SK-N-SH (cell line): ENCODE measurements around the gene SARS2. TPM values are rescaled to one million over a fixed set of nuclear protein-coding genes. Genes with fewer than 3 reads are reported as not detected.

Experiments used
- CTCF ChIA-PET: fragments of 300-600, 350-600 bp; formaldehyde crosslinking; extraction: SDS; loops from one replicate; lab custom pipeline; 2021; lab: Yijun Ruan, JAX
- POLR2A ChIA-PET: fragments of 350-600 bp; sonication (Branson Sonifier 250); formaldehyde crosslinking; extraction: SDS; loops from one replicate; lab custom pipeline; 2020; ENCODE audit warnings: antibody characterized with exemption, inconsistent platforms; lab: Yijun Ruan, JAX
- DNase-seq: peaks from one replicate; pipeline ENCODE4 v3.0.0; 2012
- H2AFZ ChIP-seq: fragments of 200-600 bp; sonication (generic); 2 replicates; pipeline ENCODE4 v1.8.1; 2016; ENCODE audit warnings: antibody characterized with exemption, mild to moderate bottlenecking, low read depth
- H3F3A ChIP-seq: fragments of 200-600 bp; sonication (generic); replicated peaks from 2 replicates; pipeline ENCODE3; 2016; ENCODE audit warnings: antibody characterized with exemption, mild to moderate bottlenecking; ENCODE audit not compliant: insufficient read depth
- H3K27ac ChIP-seq, 2 experiments: fragments of 200-500 bp in 1 of 2; fragments of 200-600 bp in 1 of 2; sonication (Bioruptor generic) in 1 of 2; sonication (generic), shearing (Covaris generic) in 1 of 2; 2 replicates each; pipeline versions ENCODE4 v1.5.1 to v1.6.1; 2014 to 2016; ENCODE audit warnings: low read depth in 2 of 2, inconsistent platforms in 1 of 2, low read length in 1 of 2, mild to moderate bottlenecking in 1 of 2, mixed read lengths in 1 of 2
- H3K27me3 ChIP-seq: fragments of 200-600 bp; sonication (generic), shearing (Covaris generic); 2 replicates; pipeline ENCODE4 v1.6.1; 2016; ENCODE audit warnings: mixed run types; ENCODE audit not compliant: insufficient read depth
- H3K36me3 ChIP-seq, 2 experiments: fragments of 200-500 bp in 1 of 2; fragments of 200-600 bp in 1 of 2; sonication (Bioruptor generic) in 1 of 2; sonication (generic) in 1 of 2; replicated peaks in 1 of 2; 2 replicates each; pipeline versions ENCODE3 to v1.5.1; 2014 to 2016; ENCODE audit warnings: low read length in 1 of 2, mild to moderate bottlenecking in 1 of 2; ENCODE audit not compliant: insufficient read depth in 2 of 2, control insufficient read depth in 1 of 2
- H3K4me1 ChIP-seq, 2 experiments: fragments of 200-500 bp in 1 of 2; fragments of 200-600 bp in 1 of 2; sonication (Bioruptor generic) in 1 of 2; sonication (generic), shearing (Covaris generic) in 1 of 2; 2 replicates each; pipeline versions ENCODE4 v1.5.1 to v1.6.1; 2014 to 2016; ENCODE audit warnings: low read depth in 1 of 2, low read length in 1 of 2, mixed run types in 1 of 2; ENCODE audit not compliant: insufficient read depth in 2 of 2, control insufficient read depth in 1 of 2
- H3K4me2 ChIP-seq: fragments of 200-600 bp; sonication (generic), shearing (Covaris generic); 2 replicates; pipeline ENCODE4 v1.6.1; 2017; ENCODE audit warnings: mixed run types
- H3K4me3 ChIP-seq, 2 experiments: fragments of 200-500 bp in 1 of 2; fragments of 200-600 bp in 1 of 2; sonication (Bioruptor generic) in 1 of 2; sonication (generic), shearing (Covaris generic) in 1 of 2; 2 replicates each; pipeline versions ENCODE4 v1.5.1 to v1.8.1; 2014 to 2016; ENCODE audit warnings: low read depth in 2 of 2, inconsistent platforms in 1 of 2, low read length in 1 of 2, mild to moderate bottlenecking in 1 of 2, mixed read lengths in 1 of 2, moderate library complexity in 1 of 2
- H3K79me2 ChIP-seq: fragments of 200-600 bp; sonication (generic); 2 replicates; pipeline ENCODE4 v1.8.1; 2017; ENCODE audit warnings: mild to moderate bottlenecking; ENCODE audit not compliant: insufficient read depth
- H3K9ac ChIP-seq: fragments of 200-600 bp; sonication (generic); 2 replicates; pipeline ENCODE4 v1.6.1; 2017; ENCODE audit warnings: mixed run types
- H3K9me2 ChIP-seq: fragments of 200-600 bp; sonication (generic); 2 replicates; pipeline ENCODE4 v1.6.1; 2017; ENCODE audit warnings: mixed run types
- H3K9me3 ChIP-seq: fragments of 200-600 bp; sonication (generic); 2 replicates; pipeline ENCODE4 v1.6.1; 2017; ENCODE audit warnings: mixed run types, mild to moderate bottlenecking, moderate library complexity
- H4K20me1 ChIP-seq: fragments of 200-600 bp; sonication (generic); 2 replicates; pipeline ENCODE4 v1.6.1; 2017; ENCODE audit warnings: mild to moderate bottlenecking, mixed run types; ENCODE audit not compliant: insufficient read depth
- CHD2 ChIP-seq: fragments of 150-350 bp; IDR thresholded peaks from 2 replicates; pipeline ENCODE4 v1.6.1; 2018; ENCODE audit warnings: low read length; ENCODE audit not compliant: partially characterized antibody
- EP300 ChIP-seq, 2 experiments: IDR thresholded peaks; 2 replicates each; pipeline versions ENCODE4 v1.4.0 to v1.6.1; 2012; ENCODE audit warnings: borderline replicate concordance in 1 of 2, low read depth in 1 of 2, low read length in 1 of 2
- FOXJ3 ChIP-seq: sonication (generic); formaldehyde crosslinking; IDR thresholded peaks from 2 replicates; pipeline ENCODE4 v1.5.1; 2020; ENCODE audit warnings: mild to moderate bottlenecking, missing genetic modification reagents
- GABPA ChIP-seq: IDR thresholded peaks from 2 replicates; pipeline ENCODE4 v1.4.0; 2012; ENCODE audit warnings: low read depth, mild to moderate bottlenecking
- GATA2 ChIP-seq: sonication (generic); formaldehyde crosslinking; IDR thresholded peaks from 2 replicates; pipeline ENCODE4 v1.5.0; 2020; ENCODE audit warnings: mild to moderate bottlenecking, missing genetic modification reagents
- MEF2A ChIP-seq: IDR thresholded peaks from 2 replicates; pipeline ENCODE4 v1.4.0; 2012; ENCODE audit warnings: low read depth, borderline replicate concordance
- MXI1 ChIP-seq: IDR thresholded peaks from 2 replicates; pipeline ENCODE4 v1.6.1; 2012; ENCODE audit warnings: mild to moderate bottlenecking, low read depth, low read length, improper control_type of control experiment
- NRF1 ChIP-seq: IDR thresholded peaks from 2 replicates; pipeline ENCODE4 v1.6.1; 2012; ENCODE audit warnings: low read depth, mild to moderate bottlenecking, low read length
- POLR2AphosphoS5 ChIP-seq: IDR thresholded peaks from 2 replicates; pipeline ENCODE4 v1.6.1; 2012; ENCODE audit warnings: low read depth, low read length
- RCOR1 ChIP-seq: fragments of 150-350 bp; IDR thresholded peaks from 2 replicates; pipeline ENCODE4 v1.6.1; 2017; ENCODE audit warnings: antibody characterized with exemption, low read length
- RXRA ChIP-seq: IDR thresholded peaks from 2 replicates; pipeline ENCODE4 v1.4.0; 2012; ENCODE audit warnings: low read depth, mild to moderate bottlenecking, borderline replicate concordance
- SIN3A ChIP-seq: IDR thresholded peaks from 2 replicates; pipeline ENCODE4 v1.6.1; 2012; ENCODE audit warnings: low read depth, mild to moderate bottlenecking, low read length, moderate library complexity, borderline replicate concordance
- TAF1 ChIP-seq: IDR thresholded peaks from 2 replicates; pipeline ENCODE4 v1.6.1; 2012; ENCODE audit warnings: low read depth, mild to moderate bottlenecking, low read length, moderate library complexity, borderline replicate concordance
- TCF12 ChIP-seq: IDR thresholded peaks from 2 replicates; pipeline ENCODE4 v1.4.0; 2012
- TEAD4 ChIP-seq: IDR thresholded peaks from 2 replicates; pipeline ENCODE4 v1.4.0; 2012; ENCODE audit warnings: mild to moderate bottlenecking, borderline replicate concordance; ENCODE audit not compliant: insufficient read depth
- WGBS: methylation state at CpG from one replicate; pipeline ENCODE4 v1.1.6; 2017; ENCODE audit warnings: low lambda C conversion rate; 5-methylcytosine and 5-hydroxymethylcytosine counted together
- polyA plus RNA-seq, 3 experiments: library from polyadenylated mRNA; depleted of rRNA; stranded (reverse); fragments of >200 nt; gene quantifications; 2 replicates each; pipeline ENCODE4 v1.2.3, GENCODE V29; 2012
- TF ChIP-seq, protein P1 (sequence below): fragments of 200-600 bp; sonication (generic); IDR thresholded peaks from 2 replicates; pipeline ENCODE4 v1.6.1; 2017; ENCODE audit warnings: antibody characterized with exemption, mild to moderate bottlenecking, moderate library complexity
- TF ChIP-seq, protein P2 (sequence below): IDR thresholded peaks from 2 replicates; pipeline ENCODE4; 2012
- TF ChIP-seq, protein P3 (sequence below): IDR thresholded peaks from 2 replicates; pipeline ENCODE4 v1.4.0; 2012; ENCODE audit warnings: low read depth, borderline replicate concordance
- TF ChIP-seq, protein P4 (sequence below): fragments of 150-350 bp; IDR thresholded peaks from 2 replicates; pipeline ENCODE4 v1.6.1; 2017; ENCODE audit warnings: antibody characterized with exemption, low read length, low read depth, borderline replicate concordance
- TF ChIP-seq, protein P5 (sequence below): fragments of 150-350 bp; IDR thresholded peaks from 2 replicates; pipeline ENCODE4 v1.6.1; 2016; ENCODE audit warnings: mild to moderate bottlenecking, low read depth, low read length
- TF ChIP-seq, protein P6 (sequence below): IDR thresholded peaks from 2 replicates; pipeline ENCODE4 v1.4.0; 2012; ENCODE audit warnings: low read depth, borderline replicate concordance
- TF ChIP-seq, protein P7 (sequence below): IDR thresholded peaks from 2 replicates; pipeline ENCODE4 v1.4.0; 2012; ENCODE audit warnings: low read depth

Gene SARS2
- polyA plus RNA-seq, 1 of the 3 experiments (the other 2 are of a cell fraction), result 36.5 TPM

DNA sequence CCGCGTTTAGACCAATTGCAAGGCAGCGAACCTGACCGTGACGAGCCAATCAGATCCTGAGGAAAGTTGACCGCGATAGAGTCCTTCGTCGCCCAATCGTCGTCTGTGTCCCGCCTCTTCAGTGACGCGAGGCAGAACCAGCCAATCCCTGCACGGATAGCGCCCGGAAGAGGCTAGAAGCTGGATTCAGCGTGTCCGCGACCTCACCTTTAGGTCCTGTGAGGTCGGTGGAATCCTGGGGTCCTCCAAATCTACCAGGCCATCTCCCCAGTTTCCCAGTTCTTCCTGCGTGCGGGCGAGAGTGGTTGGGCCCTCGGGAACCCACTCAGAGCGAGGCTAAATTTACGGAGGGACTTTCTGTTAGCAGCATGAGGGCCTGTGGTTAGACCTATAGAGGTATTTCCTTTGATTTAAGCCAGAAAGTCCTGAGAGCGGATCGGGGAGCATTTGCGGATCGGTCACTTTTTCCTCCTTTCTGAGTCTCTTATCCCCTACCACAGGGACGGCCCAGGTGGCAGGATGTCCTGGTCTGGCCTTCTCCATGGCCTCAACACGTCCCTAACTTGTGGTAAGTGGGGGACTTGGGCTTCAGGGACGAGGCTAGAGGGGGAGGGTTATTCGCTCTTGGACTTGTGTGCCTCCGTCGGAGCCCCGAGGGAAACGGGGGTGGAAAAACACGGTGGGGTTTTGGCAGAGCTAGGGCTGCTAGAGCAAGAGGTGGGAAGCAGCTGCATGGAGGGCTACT, 385 bp upstream of the SARS2 start, which contains the start of gene MRPS12:
MRPS12 (plus strand) TSS at position 169 of the 745 bp plus-strand sequence; CDS start at position 520, 351 bp downstream.
- Histone ChIP-seq H3K36me3 (peaks cover 6 to 33% of the 10 kb centered on the region in 2 experiments), H4K20me1 (no peaks in the 10 kb centered on the region), H3K27me3 (no peaks in the 10 kb centered on the region), H3K79me2 (peaks cover 53% of the 10 kb centered on the region), H2AFZ (peak within 1 kb of the TSS; percentile 76), H3K4me2 (peak within 1 kb of the TSS; percentile 93), H3K27ac (peak within 1 kb of the TSS; percentile 87 to 92), H3K4me1 (peaks cover 0 to 11% of the 10 kb centered on the region in 2 experiments; a peak in 1 of 4 replicates), H3K9ac (peak within 1 kb of the TSS; percentile 85), H3K4me3 (peak within 1 kb of the TSS; percentile 80 to 81), H3F3A (peaks cover 8% of the 10 kb centered on the region), H3K9me2 (no peaks in the 10 kb centered on the region), H3K9me3 (no peaks in the 10 kb centered on the region)
- CTCF ChIA-PET, result interaction anchor here (0.6 to 3.0 kb wide), 44 partner anchors 10 to 544 kb away, joined by 3 to 24 read pairs (median 4); partner anchors contain the start of genes CCER2, ECH1, FAM98C and FBXO17
- DNase-seq, result peak; percentile 97
- WGBS, result 1% methylated on average over 30 of the region's 40 CpGs
- POLR2A ChIA-PET, result interaction anchor here (0.7 to 1.7 kb wide), 10 partner anchors 9 to 387 kb away, joined by 3 to 8 read pairs (median 4); partner anchors contain the start of gene ACTN4
- peak; percentile 64; the same call in 1 of the 2 replicates for TF ChIP-seq SIN3A
- no peak for TF ChIP-seq GATA2 (CRISPR knock-in tag)
- TF ChIP-seq CHD2, result peak; percentile 81
- no peak for TF ChIP-seq EP300 (IDR thresholded peaks at IDR 0.05; ENCODE audit: borderline replicate concordance in 1 of 2, low read depth in 1 of 2, low read length in 1 of 2)
- no peak for TF ChIP-seq TEAD4
- TF ChIP-seq POLR2AphosphoS5, result peak; percentile 80
- TF ChIP-seq, protein P1, sequence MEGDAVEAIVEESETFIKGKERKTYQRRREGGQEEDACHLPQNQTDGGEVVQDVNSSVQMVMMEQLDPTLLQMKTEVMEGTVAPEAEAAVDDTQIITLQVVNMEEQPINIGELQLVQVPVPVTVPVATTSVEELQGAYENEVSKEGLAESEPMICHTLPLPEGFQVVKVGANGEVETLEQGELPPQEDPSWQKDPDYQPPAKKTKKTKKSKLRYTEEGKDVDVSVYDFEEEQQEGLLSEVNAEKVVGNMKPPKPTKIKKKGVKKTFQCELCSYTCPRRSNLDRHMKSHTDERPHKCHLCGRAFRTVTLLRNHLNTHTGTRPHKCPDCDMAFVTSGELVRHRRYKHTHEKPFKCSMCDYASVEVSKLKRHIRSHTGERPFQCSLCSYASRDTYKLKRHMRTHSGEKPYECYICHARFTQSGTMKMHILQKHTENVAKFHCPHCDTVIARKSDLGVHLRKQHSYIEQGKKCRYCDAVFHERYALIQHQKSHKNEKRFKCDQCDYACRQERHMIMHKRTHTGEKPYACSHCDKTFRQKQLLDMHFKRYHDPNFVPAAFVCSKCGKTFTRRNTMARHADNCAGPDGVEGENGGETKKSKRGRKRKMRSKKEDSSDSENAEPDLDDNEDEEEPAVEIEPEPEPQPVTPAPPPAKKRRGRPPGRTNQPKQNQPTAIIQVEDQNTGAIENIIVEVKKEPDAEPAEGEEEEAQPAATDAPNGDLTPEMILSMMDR, result no peak
- TF ChIP-seq TCF12, result no peak
- TF ChIP-seq, protein P2, sequence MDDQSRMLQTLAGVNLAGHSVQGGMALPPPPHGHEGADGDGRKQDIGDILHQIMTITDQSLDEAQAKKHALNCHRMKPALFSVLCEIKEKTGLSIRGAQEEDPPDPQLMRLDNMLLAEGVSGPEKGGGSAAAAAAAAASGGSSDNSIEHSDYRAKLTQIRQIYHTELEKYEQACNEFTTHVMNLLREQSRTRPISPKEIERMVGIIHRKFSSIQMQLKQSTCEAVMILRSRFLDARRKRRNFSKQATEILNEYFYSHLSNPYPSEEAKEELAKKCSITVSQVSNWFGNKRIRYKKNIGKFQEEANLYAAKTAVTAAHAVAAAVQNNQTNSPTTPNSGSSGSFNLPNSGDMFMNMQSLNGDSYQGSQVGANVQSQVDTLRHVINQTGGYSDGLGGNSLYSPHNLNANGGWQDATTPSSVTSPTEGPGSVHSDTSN, result peak; percentile 85
- TF ChIP-seq, protein P3, sequence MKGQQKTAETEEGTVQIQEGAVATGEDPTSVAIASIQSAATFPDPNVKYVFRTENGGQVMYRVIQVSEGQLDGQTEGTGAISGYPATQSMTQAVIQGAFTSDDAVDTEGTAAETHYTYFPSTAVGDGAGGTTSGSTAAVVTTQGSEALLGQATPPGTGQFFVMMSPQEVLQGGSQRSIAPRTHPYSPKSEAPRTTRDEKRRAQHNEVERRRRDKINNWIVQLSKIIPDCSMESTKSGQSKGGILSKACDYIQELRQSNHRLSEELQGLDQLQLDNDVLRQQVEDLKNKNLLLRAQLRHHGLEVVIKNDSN, result peak; percentile 39; the same call in 1 of the 2 replicates
- no peak for TF ChIP-seq FOXJ3 (CRISPR knock-in tag)
- TF ChIP-seq, protein P4, sequence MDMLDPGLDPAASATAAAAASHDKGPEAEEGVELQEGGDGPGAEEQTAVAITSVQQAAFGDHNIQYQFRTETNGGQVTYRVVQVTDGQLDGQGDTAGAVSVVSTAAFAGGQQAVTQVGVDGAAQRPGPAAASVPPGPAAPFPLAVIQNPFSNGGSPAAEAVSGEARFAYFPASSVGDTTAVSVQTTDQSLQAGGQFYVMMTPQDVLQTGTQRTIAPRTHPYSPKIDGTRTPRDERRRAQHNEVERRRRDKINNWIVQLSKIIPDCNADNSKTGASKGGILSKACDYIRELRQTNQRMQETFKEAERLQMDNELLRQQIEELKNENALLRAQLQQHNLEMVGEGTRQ, result 0 out of 2 replicates have a peak, but pooled peaks have one; percentile 5
- peak; percentile 92 for TF ChIP-seq MXI1
- TF ChIP-seq, protein P5, sequence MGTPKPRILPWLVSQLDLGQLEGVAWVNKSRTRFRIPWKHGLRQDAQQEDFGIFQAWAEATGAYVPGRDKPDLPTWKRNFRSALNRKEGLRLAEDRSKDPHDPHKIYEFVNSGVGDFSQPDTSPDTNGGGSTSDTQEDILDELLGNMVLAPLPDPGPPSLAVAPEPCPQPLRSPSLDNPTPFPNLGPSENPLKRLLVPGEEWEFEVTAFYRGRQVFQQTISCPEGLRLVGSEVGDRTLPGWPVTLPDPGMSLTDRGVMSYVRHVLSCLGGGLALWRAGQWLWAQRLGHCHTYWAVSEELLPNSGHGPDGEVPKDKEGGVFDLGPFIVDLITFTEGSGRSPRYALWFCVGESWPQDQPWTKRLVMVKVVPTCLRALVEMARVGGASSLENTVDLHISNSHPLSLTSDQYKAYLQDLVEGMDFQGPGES, result peak; percentile 61; the same call in 1 of the 2 replicates
- TF ChIP-seq, protein P6, sequence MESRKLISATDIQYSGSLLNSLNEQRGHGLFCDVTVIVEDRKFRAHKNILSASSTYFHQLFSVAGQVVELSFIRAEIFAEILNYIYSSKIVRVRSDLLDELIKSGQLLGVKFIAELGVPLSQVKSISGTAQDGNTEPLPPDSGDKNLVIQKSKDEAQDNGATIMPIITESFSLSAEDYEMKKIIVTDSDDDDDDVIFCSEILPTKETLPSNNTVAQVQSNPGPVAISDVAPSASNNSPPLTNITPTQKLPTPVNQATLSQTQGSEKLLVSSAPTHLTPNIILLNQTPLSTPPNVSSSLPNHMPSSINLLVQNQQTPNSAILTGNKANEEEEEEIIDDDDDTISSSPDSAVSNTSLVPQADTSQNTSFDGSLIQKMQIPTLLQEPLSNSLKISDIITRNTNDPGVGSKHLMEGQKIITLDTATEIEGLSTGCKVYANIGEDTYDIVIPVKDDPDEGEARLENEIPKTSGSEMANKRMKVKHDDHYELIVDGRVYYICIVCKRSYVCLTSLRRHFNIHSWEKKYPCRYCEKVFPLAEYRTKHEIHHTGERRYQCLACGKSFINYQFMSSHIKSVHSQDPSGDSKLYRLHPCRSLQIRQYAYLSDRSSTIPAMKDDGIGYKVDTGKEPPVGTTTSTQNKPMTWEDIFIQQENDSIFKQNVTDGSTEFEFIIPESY, result no peak
- TF ChIP-seq MEF2A, result no peak
- no peak for TF ChIP-seq TAF1
- no peak for TF ChIP-seq RXRA
- peak; percentile 76 for TF ChIP-seq GABPA
- TF ChIP-seq RCOR1, result 0 out of 2 replicates have a peak, but pooled peaks have one; percentile 19
- no peak for TF ChIP-seq NRF1
- TF ChIP-seq, protein P7, sequence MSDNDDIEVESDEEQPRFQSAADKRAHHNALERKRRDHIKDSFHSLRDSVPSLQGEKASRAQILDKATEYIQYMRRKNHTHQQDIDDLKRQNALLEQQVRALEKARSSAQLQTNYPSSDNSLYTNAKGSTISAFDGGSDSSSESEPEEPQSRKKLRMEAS, result peak; percentile 48; the same call in 1 of the 2 replicates
